ENCODE results near the gene EXOC3L1. TPM values are rescaled to one million over a fixed set of nuclear protein-coding genes. Genes with fewer than 3 reads are reported as not detected.

EXOC3L1 gene
- total RNA-seq, 4 donors from 2014 or later = 0.95 to 3.8 (median 1.7) TPM

- intact Hi-C loops (cut with DNase I; ENCODE audit: low total_unique reads) = no loop called here
- 0 to 3% methylated on average over 31 to 33 of the region's 34 CpGs for WGBS, 2 donors
- TF ChIP-seq POLR2A (IDR thresholded peaks at IDR 0.05) = no peak
- TF ChIP-seq, protein P1, sequence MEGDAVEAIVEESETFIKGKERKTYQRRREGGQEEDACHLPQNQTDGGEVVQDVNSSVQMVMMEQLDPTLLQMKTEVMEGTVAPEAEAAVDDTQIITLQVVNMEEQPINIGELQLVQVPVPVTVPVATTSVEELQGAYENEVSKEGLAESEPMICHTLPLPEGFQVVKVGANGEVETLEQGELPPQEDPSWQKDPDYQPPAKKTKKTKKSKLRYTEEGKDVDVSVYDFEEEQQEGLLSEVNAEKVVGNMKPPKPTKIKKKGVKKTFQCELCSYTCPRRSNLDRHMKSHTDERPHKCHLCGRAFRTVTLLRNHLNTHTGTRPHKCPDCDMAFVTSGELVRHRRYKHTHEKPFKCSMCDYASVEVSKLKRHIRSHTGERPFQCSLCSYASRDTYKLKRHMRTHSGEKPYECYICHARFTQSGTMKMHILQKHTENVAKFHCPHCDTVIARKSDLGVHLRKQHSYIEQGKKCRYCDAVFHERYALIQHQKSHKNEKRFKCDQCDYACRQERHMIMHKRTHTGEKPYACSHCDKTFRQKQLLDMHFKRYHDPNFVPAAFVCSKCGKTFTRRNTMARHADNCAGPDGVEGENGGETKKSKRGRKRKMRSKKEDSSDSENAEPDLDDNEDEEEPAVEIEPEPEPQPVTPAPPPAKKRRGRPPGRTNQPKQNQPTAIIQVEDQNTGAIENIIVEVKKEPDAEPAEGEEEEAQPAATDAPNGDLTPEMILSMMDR (IDR thresholded peaks at IDR 0.05) = no peak
- peak overlapping the region; percentile 16 for H3K4me3 ChIP-seq (ENCODE audit: low read depth, poor library complexity, severe bottlenecking)
- peak in 1 of 2 donors; percentile 89 for DNase-seq (ENCODE audit: low spot score in 2 of 2)
These were observed 25.9 kb downstream of the EXOC3L1 start for GRCh38 chr16:67163999-67164558.

- TF ChIP-seq, protein P1 (IDR thresholded peaks at IDR 0.05) = no peak
- no peak for TF ChIP-seq POLR2A (IDR thresholded peaks at IDR 0.05)
- peak in 1 of 2 donors; percentile 90 for DNase-seq (ENCODE audit: low spot score in 2 of 2)
- intact Hi-C loops (cut with DNase I; ENCODE audit: low total_unique reads) = no loop called here
- peak overlapping the region; percentile 16 for H3K4me3 ChIP-seq (ENCODE audit: low read depth, poor library complexity, severe bottlenecking)
- WGBS, 2 donors = 10 to 12% methylated on average over 57 to 85 of the region's 99 CpGs
These were observed 26.6 kb downstream of the EXOC3L1 start for GRCh38 chr16:67163164-67163998.

DNA sequence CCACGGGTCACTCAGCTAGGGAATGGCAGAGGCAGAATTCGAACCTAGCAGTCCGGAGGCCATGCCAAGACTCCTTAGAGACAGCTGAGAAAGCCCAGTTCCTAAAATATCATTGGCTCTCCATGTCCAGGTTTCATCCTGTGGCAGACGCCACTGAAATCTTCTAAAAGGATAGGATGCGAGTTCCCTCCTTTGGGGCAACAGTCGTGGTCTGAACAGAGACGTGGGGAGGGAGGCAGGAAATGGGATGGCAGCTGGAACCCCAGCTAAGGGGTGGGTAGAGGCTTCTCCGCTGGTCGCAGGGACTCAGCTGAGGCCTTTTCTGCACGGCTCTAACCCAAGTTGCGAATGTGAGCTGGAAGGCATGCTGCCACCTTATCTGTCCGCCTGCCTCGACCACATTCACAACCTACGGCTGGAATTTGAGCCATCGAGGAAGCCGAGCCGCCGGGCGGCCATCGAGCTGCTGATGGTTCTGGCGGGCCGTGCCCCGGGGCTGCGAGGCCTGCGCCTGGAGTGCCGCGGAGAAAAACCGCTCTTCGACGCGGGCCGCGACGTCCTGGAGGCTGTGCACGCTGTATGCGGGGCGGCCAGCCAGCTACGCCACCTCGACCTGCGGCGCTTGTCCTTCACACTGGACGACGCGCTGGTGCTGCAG is 27.3 kb downstream of the EXOC3L1 start:
- intact Hi-C loops (cut with DNase I; ENCODE audit: low total_unique reads) = no loop called here
- no peak overlapping the region for H3K4me3 ChIP-seq (ENCODE audit: low read depth, poor library complexity, severe bottlenecking)
- 41 to 49% methylated on average over 34 to 44 of the region's 44 CpGs for WGBS, 2 donors
- DNase-seq (ENCODE audit: low spot score in 2 of 2) = peak in 1 of 2 donors; percentile 84
- TF ChIP-seq, protein P1 (IDR thresholded peaks at IDR 0.05) = no peak

DNA sequence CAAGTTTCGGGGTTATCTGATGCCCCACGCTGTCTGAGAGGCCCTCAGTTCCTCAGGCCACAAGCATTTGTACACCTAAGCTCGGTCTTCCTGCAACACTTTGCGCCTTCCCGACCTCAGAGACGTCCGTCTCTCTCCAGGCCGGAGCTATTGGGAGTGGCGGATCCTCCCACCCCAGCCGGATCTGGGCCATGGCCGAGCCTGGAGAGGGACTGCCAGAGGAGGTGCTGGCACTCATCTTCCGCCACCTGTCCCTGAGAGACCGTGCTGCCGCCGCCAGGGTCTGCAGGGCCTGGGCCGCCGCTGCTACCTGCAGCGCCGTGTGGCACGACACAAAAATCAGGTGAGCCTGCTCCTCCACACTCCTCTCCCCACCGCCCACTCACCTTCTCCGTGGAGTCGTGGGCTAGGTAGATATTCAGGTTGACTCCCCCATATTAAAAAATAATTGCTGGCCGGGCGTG is 28.3 kb downstream of the EXOC3L1 start:
- intact Hi-C loops (cut with DNase I; ENCODE audit: low total_unique reads) = no loop called here
- H3K4me3 ChIP-seq (ENCODE audit: low read depth, poor library complexity, severe bottlenecking) = no peak overlapping the region
- TF ChIP-seq, protein P1 (IDR thresholded peaks at IDR 0.05) = no peak
- no peak for TF ChIP-seq POLR2A (IDR thresholded peaks at IDR 0.05)
- peak in 1 of 2 donors; percentile 87 for DNase-seq (ENCODE audit: low spot score in 2 of 2)
- 52 to 56% methylated on average over 21 to 25 of the region's 25 CpGs for WGBS, 2 donors

DNA sequence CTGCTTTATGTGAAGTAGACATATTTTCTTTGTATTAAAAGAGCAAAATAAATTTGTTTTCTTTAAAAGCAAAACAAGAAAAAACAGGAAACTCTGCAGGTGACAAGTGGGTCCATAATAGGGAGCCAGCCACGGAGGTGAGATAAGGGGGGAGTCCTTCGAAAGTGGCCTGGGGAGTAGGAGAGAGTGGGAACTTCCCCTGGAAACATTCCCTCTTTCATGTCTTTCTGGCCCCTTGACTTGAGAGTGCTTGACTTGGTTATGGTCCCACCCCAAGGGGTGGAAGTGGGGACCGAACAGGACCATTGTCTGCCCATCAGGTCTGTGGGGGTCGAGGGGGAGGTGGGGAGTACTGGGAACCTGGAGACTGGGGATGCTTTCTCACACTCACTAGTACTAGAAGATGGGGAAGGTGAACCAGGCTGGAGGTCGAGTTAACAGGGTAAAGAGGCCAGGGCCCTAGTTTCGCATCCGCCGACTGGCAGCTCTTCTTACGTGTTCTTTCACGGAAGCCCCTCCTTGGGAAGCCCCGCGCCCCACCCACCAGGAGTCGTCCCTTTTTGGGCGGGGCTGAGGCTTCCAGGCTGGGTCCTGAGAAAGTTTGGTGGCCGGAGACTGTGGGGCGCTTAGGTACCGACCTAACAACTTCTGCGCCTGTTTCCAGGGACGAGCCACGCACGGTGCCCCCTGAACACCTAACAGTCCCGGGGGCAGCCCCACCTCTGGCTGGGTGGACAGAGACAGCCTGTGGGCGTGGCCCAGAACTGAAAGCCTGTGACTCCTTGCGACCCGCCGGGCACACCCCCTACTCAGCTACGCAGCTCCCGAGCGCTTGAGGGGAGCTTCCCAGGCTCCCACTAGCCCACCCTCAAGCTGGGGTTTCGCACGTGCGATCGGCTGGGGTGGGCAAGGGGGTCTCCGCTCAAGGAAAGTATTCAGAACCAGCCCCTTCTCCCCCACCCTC is 31.0 kb downstream of the EXOC3L1 start:
- intact Hi-C loops (cut with DNase I; ENCODE audit: low total_unique reads) = loop anchor here (5.0 kb wide), 1 partner anchor 182 kb away; no protein-coding TSS in a partner anchor

More for the DNA sequence above, 31.0 kb downstream of the EXOC3L1 start:
- H3K4me3 ChIP-seq (ENCODE audit: low read depth, poor library complexity, severe bottlenecking) = peak overlapping the region; percentile 89
- DNase-seq (ENCODE audit: low spot score in 2 of 2) = no peak
- TF ChIP-seq, protein P1 (IDR thresholded peaks at IDR 0.05) = no peak
- TF ChIP-seq POLR2A (IDR thresholded peaks at IDR 0.05) = no peak
- WGBS, 2 donors = 6 to 9% methylated on average over 20 to 29 of the region's 34 CpGs
